ENCODE results near the gene TMEM132C.
"Not testable (repeated sequence)": the region's sequence is repeated elsewhere in the genome, so short reads cannot be mapped to it uniquely, and the experiment has no call there.

The TMEM132C gene

GRCh38 chr12:128267131-128267622, at the start of gene TMEM132C:
Gene TMEM132C, plus strand, starts transcription at chr12:128267170. Its CDS starts 233 bp downstream, at chr12:128267403.
- DNase-seq: no peak

DNA sequence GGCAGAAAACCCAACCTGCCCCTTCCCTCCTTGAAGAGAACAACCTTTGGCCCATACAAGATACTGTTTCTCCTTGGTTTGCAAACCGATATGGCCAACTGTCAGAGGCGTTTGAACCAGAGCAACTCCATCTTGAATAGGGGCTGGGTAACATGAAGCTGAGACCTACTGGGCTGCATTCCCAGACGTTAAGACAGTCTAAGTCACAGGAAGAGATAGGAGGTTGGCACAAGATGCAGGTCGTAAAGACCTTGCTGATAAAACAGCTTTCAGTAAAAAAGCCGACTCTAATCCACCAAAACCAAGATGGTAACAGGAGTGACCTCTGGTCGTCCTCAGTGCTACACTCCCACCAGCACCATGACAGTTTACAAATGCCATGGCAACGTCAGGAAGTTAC, 42.7 kb upstream of the TMEM132C start:
- DNase-seq: no peak

- DNase-seq: no peak
Observed at GRCh38 chr12:128228581-128228980, 38.4 kb upstream of the TMEM132C start.

DNA sequence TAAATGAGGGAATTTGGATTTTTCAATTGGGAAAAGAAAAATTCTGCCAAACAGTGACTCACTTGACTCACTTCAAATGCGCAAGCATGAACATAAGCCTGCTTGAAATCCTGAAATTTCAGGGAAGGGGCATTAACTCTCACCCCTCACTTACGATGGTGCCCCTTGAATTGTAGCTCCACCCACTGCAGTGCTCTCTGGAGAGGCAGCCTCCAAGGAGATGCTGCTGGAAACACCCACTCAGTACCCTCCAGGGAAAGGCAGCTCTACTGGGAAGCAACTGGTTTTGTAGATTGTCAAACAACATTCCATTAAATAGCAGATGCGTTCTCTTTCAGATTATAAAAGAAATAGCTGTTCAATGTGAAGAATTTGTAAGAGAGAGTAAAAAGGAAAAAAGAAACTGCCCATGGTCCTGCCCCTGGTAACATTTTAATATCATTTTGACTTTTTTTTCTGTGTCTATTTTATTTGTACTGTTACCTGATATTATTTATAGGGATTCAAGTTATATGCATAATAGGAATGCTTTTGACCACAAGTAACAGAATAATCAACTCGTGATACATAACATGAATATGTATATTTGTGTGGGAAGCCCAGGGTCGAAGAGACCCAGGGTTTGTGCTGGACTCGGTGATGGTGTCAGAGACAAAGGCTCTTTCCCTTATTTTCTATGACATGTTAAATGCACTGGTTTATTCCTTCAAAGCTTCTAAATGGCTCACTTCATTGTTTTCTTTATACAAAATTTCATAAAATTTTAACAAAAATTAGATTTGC, 31.1 kb upstream of the TMEM132C start:
- no peak for DNase-seq

DNA sequence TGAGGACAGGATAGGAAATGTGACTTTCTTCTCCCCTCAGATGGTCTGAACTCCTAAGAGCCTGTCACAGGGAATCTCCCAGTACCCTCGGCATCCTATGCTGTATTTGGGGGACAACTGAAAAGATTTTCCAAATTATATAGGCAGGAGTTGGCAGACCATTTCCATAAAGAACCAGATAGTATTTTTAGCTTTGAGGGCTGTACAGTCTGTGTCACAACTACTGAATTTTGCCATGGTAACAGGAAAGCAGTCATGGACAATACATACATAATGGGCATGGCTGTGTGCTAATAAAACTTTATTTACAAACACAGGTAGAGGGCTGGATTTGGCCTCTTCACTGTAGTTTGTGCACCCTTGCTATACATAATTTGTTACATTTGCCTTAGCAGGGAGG, 30.4 kb upstream of the TMEM132C start:
- no peak for DNase-seq

DNA sequence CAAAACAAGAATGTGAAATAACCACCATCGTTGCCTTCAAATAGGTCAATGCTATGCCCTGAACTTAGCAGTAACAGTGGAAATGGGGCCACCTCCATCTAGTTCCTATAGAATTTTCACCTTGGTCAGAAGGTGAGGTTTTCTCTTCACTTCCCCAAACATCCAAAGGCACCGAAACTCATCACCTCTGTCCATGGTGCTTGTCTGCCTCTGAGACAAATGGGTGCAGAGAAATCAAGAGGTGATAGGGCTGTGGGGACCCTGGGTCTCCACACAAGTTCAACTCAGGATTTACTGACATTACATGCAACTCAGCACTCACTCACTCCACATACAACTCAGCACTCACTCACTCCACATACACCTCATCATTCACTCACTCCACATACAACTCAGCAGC, 26.2 kb upstream of the TMEM132C start:
- no peak for DNase-seq

DNA sequence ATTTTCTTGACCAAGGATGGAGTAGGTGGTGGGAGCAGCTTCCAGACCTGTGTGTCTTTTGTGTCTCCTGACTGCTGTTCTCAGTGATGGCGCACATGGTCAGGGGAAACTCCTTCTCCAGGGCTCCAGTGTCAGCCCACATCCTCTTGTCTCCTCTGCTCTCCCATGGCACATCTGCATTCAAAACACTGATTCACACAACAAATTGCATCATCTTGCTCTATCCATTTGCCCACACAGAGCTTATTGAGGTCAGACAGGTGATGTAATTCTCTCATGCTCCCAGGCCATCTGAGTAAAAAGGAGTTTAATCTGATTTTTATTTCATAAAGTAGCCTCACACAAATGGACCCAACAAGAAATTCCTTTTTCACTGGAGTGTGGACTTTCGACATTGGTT, 21.8 kb upstream of the TMEM132C start:
- no peak for DNase-seq

DNA sequence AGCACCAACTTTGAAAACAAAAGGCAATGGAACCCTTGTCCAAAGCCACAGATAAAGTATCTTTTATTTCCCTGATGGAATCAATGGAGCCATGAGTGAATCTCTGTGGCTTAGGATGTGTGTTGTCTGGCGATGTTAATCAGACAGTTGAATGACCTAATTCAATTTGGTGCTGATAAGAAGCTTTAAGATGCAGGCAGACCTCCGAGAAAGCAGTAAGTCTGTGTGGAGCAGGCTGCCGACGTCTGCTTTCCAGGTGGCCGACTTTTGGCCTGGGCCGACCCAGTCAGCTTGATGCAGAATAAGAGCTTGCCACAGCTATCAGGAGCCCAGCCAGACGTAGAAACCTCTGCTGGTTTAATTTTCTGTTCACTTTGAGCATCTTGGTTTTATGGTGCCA, 21.1 kb upstream of the TMEM132C start:
- DNase-seq: no peak

DNA sequence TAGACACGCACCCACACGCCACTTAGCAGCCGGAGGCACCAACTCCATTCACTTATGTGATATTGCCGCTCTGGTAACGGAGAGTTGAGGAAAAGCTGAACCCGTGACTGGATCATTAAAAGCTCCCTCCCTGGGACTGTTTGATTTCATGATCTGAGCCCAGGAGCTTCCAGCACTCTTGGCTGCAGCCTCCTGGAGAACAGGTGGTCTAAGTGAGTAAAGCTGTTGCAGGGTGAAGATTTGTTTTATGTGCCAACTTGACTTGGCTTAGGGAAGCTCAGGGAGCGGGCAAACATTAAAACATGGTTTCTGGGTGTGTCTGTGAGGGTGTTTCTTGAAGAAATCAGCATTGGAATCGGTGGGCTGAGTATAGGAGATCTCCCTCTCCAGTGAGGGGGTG, 16.9 kb upstream of the TMEM132C start:
- no peak for DNase-seq

GRCh38 chr12:128253829-128254228, 13.1 kb upstream of the TMEM132C start:
- not testable (repeated sequence) for DNase-seq

DNA sequence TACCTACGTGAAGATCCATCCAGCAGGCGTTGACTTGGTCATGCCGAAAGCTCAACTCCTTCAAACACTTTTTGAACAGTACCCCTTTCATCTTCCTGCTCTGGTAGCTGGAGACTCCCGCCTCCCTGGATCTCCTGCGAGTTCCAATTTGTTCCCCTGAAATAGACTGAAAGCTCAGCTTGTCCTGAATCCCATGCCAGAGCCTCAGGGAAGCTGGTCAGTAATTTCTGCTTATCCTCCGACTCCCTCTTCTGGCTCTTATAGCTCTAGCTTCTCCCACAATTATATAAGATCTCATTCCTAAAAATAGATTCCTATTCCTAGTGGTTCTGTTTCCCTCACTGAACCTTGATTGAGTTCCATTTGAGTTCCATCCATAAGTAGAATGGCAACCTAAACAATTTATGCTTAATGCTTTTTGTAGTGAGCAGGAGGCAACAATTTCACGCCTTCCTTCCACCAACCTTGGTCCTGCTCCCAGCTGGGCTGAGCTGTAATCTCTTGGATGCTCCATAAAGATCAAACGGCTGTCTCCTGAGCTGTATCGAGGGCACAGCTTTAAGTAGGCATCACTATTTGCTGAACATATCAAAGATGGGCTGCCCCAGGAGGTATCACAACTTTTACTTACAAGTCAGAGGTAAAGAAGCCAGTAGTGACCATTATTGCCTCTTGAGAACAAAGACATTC, 8.0 kb upstream of the TMEM132C start:
- no peak for DNase-seq

DNA sequence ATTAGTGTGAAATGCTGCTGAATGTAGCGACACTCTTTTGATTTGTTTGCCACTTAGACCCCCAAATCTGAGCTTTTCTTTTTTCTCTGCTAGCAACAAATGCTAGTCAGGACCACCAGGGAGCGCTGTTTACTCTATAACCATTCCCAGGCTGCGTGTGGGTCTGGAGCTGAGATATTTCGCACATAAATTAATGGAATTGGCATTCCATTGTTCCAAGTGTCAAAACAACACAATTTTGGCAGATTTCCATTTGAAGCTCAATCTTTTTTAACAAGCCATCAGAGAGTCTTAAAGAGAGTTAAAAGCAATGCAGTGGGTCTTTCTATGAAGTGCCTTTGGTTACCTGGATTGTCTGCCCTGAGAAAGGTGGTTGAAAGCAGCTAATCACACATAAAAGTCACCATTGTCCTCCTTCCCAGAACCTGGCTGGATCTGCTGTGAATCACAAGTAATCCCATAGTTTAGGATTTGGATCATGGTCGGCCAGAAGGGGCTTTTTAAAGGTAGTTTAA, 7.4 kb upstream of the TMEM132C start:
- DNase-seq: no peak

- DNase-seq: no peak
Observed at GRCh38 chr12:128261757-128262156, 5.2 kb upstream of the TMEM132C start.

DNA sequence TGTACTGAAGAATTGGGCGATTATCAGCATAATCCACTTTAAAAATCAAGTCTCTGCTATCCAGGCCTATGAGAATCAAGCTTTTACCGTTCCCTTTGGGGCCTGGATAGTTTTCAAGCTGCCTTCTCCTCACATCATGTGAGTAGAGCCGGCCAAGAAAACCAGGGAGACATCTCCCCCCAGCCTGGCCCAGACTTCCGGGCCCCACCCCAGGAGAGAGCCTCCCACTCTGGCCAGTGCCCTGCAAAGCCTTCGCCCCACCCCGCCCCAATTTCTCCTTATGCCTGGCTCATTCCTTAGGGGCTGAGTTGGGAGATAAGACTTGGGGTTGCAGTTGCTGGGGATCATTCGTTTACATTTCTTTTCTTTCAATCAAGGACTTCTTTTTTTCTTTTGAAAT, 1.4 kb upstream of the TMEM132C start:
- DNase-seq: no peak

DNA sequence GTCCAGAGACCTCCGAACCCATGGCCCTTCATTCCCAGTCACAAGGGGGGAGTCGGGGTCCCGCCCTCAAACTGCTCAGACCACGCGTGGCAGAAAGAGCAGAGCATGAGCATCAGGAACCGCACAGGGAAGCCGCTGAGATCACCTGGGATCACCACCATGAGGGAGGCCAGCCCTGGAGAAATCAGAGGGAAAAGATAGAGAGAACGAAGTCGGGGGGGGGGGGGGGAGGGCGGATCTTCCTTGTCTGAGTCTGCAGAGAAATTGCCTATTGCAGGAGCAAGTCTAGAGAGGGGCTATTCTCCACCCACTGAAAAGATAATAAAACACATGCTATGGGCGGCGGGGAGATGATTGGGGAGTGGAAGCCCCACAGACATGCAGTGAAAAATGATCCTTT, 884 bp upstream of the TMEM132C start:
- DNase-seq: no peak

DNA sequence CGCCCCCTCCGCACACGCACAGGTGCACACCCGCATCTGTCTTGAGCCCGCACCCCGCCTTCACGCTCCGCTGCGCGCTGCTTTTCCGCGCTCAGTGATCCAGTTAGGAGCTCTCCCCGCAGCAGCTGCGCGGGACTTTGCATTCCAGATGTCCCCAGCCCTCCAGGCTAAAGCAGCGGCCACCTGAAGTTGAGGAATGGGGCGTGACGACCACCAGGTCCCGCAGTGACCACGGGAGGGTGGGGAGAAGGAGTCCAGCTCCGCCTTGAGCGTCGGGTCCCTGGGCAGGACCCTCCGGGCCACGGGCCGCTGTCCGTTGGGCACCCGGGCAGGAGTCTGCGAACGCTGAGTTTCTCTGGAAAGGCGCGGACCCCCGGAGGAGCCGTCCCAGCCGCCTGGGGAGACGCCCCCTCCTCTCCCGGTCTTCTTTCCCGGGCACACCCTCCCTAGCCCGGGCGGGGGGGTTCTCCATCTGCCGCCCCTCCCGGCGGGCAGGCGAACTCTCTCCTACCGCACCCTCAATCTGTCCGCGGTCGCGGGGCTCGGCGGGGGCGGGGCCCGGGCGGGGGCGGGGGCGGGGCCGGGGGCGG, 334 bp upstream of the TMEM132C start:
- DNase-seq: no peak

- DNase-seq: no peak
Observed at GRCh38 chr12:128267651-128268378, 845 bp downstream of the TMEM132C start.

DNA sequence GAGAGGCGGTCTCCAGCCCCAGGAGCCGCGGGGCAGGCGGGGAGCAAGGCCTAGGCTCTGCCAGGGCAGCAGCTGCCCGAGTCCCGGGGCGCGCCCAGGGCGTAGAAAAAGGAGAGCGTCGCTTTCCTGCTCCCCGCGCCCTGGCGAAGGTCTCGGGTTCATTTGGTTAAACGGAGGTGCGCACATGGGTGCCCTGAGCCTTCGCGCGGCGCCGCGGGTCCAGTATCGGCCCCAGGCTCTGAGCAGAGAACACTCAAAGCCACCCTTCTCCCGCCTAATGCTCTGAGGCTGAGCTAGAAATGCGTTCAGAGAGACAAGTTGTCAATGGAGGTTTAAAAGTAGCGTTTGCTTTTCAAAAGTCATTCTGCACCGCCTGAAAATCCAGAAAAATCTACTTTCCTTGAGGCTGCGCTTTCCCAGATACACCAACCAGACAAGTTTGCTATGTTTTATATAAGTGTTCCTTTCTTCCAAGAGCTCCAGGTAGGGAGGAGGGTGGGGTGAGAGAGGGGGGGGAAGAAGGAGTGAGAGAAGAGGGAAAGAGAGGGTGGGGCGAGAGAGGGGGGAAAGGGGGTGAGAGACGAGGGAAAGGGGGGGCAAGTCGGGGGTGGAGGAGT, 1.5 kb downstream of the TMEM132C start:
- DNase-seq: no peak

DNA sequence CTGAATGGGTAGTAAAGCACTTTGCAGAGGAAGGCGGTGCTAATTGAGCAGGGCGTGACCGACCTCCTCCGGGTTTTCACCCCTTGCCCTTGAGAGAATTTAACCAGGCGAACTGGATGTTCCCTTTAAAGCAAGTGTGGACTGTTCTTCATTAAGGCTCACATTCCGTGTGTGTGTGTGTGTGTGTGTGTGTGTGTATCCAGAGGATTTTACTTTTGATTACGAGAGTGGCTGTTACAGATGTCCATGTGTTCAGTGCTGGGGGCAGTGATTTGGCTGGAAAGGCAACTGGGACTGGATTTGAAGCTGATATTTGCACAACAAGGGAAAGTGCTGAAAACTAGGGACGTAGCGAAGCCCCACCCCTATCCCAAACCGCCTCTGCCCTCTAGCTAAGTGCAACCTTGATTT, 2.2 kb downstream of the TMEM132C start:
- DNase-seq: no peak

DNA sequence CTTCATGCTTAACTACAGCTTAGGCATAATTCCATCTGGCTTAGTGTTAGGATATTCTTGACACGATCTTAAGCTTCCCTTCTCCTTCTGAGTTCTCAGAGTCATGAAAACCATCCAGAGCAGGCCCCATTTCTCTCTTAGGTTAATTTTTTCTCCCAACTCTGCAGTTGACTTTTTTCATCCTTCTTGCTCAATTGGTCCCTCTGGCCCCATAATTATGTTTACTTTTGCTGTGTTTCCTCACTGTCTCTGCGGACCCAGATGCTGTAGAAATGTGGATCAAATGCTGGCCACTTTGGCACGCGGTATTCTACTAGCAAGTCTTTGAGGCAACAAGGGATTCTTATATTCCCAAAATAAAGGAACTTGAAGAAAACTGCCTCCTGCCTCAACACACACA, 9.5 kb downstream of the TMEM132C start:
- no peak for DNase-seq

DNA sequence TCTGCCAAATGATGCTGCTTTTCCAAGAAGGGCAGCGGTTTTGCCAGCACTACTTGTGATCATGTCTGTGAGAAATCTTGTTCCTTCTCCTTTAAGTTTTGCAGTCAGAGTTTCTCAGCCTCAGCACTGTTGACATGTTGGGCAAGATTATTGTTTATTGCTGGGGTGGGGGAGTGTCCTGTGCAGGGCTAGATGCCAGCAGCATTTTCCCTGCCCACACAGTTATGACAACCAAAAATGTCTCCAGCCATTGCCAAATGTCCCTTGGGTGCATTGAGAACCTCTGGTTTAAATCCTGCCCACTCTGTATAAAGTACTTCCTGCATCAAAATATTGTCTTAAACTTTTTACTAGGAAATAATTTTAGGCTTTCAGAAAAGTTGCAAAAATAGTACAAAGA, 20.0 kb downstream of the TMEM132C start:
- DNase-seq: no peak

- DNase-seq: no peak
Observed at GRCh38 chr12:128288357-128288756, 21.4 kb downstream of the TMEM132C start.

DNA sequence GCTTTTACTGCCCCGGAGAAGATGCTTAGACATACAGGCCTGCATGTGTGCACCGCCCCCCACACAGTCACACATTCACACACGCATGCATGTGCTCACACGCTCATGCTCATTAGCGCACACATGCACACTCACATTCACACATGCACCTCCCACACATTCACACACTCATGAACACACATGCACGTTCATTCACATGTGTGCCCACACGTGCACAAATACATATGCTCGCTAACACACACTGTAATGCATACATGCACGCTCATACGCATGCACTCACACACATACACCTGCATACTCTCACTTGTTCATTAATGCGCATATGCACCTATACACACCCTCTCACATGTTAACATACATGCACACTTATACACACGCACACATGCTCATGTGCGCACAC, 21.9 kb downstream of the TMEM132C start:
- no peak for DNase-seq

Measured in CD4-positive, alpha-beta T cell treated with Interleukin-15 for 1 hour (primary cell).